ENCODE data around the gene SYT2. TPM values are rescaled to one million over a fixed set of nuclear protein-coding genes. Genes with fewer than 3 reads are reported as not detected.

Gene SYT2
- total and polyA plus RNA-seq, 2 donors from 2014 or later = 0.15 to 0.19 TPM

- H3K4me3 ChIP-seq (ENCODE audit: low read length in 3 of 3) = no peak overlapping the region
- no peaks in the 10 kb centered on the region for H3K9me3 ChIP-seq (ENCODE audit: control insufficient read depth in 2 of 3, insufficient read depth in 1 of 3, low read length in 3 of 3)
- FAIRE-seq = no peak
- peak in 4 of 5 donors; percentile 76 to 89 (median 85) for DNase-seq
- TF ChIP-seq, protein P1, sequence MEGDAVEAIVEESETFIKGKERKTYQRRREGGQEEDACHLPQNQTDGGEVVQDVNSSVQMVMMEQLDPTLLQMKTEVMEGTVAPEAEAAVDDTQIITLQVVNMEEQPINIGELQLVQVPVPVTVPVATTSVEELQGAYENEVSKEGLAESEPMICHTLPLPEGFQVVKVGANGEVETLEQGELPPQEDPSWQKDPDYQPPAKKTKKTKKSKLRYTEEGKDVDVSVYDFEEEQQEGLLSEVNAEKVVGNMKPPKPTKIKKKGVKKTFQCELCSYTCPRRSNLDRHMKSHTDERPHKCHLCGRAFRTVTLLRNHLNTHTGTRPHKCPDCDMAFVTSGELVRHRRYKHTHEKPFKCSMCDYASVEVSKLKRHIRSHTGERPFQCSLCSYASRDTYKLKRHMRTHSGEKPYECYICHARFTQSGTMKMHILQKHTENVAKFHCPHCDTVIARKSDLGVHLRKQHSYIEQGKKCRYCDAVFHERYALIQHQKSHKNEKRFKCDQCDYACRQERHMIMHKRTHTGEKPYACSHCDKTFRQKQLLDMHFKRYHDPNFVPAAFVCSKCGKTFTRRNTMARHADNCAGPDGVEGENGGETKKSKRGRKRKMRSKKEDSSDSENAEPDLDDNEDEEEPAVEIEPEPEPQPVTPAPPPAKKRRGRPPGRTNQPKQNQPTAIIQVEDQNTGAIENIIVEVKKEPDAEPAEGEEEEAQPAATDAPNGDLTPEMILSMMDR (IDR thresholded peaks at IDR 0.05; ENCODE audit: borderline replicate concordance, extremely low read depth, insufficient read depth) = peak; percentile 4
- no peak overlapping the region for H3K27ac ChIP-seq (ENCODE audit: low read depth in 2 of 2, low read length in 2 of 2)
- H3K9ac ChIP-seq (ENCODE audit: low read length in 3 of 3) = no peak overlapping the region
- H3K36me3 ChIP-seq (ENCODE audit: control insufficient read depth in 2 of 3, insufficient read depth in 3 of 3, low read length in 3 of 3) = no peaks in the 10 kb centered on the region
- no peaks in the 10 kb centered on the region for H3K4me1 ChIP-seq (ENCODE audit: control insufficient read depth in 2 of 3, insufficient read depth in 2 of 3, low read depth in 1 of 3, low read length in 3 of 3)
- no peaks in the 10 kb centered on the region for H3K27me3 ChIP-seq (ENCODE audit: control insufficient read depth, insufficient read depth, low read length)
- intact Hi-C loops (cut with DNase I) = no loop called here
Observed at GRCh38 chr1:202692959-202693555, 17.2 kb downstream of the SYT2 start.

- TF ChIP-seq, protein P1 (IDR thresholded peaks at IDR 0.05; ENCODE audit: borderline replicate concordance, extremely low read depth, insufficient read depth) = no peak
- Histone ChIP-seq H3K4me1 (ENCODE audit: control insufficient read depth in 2 of 3, insufficient read depth in 2 of 3, low read depth in 1 of 3, low read length in 3 of 3) (no peaks in the 10 kb centered on the region), H3K36me3 (ENCODE audit: control insufficient read depth in 2 of 3, insufficient read depth in 3 of 3, low read length in 3 of 3) (no peaks in the 10 kb centered on the region), H3K27ac (ENCODE audit: low read depth in 2 of 2, low read length in 2 of 2) (no peak overlapping the region), H3K9ac (ENCODE audit: low read length in 3 of 3) (no peak overlapping the region), H3K9me3 (ENCODE audit: control insufficient read depth in 2 of 3, insufficient read depth in 1 of 3, low read length in 3 of 3) (no peaks in the 10 kb centered on the region), H3K27me3 (ENCODE audit: control insufficient read depth, insufficient read depth, low read length) (no peaks in the 10 kb centered on the region), H3K4me3 (ENCODE audit: low read length in 3 of 3) (no peak overlapping the region)
- intact Hi-C loops (cut with DNase I) = no loop called here
- DNase-seq (no peak), FAIRE-seq (no peak)
Observed at GRCh38 chr1:202691816-202692215, 18.4 kb downstream of the SYT2 start.

GRCh38 chr1:202689493-202690342, 20.5 kb downstream of the SYT2 start:
- Histone ChIP-seq H3K27me3 (ENCODE audit: control insufficient read depth, insufficient read depth, low read length) (no peaks in the 10 kb centered on the region), H3K4me1 (ENCODE audit: control insufficient read depth in 2 of 3, insufficient read depth in 2 of 3, low read depth in 1 of 3, low read length in 3 of 3) (no peaks in the 10 kb centered on the region), H3K36me3 (ENCODE audit: control insufficient read depth in 2 of 3, insufficient read depth in 3 of 3, low read length in 3 of 3) (no peaks in the 10 kb centered on the region), H3K4me3 (ENCODE audit: low read length in 3 of 3) (no peak overlapping the region), H3K27ac (ENCODE audit: low read depth in 2 of 2, low read length in 2 of 2) (no peak overlapping the region), H3K9me3 (ENCODE audit: control insufficient read depth in 2 of 3, insufficient read depth in 1 of 3, low read length in 3 of 3) (no peaks in the 10 kb centered on the region), H3K9ac (ENCODE audit: low read length in 3 of 3) (no peak overlapping the region)
- FAIRE-seq (no peak), DNase-seq (no peak)
- TF ChIP-seq, protein P1 (IDR thresholded peaks at IDR 0.05; ENCODE audit: borderline replicate concordance, extremely low read depth, insufficient read depth) = no peak
- intact Hi-C loops (cut with DNase I) = no loop called here
